Skeletal muscle satellite cell (primary cell): ENCODE results near the gene MAGI1.

Experiments
- H3K27me3 ChIP-seq: 2 replicates; pipeline ENCODE4 v1.7.0; 2013; ENCODE audit warnings: low read length; ENCODE audit not compliant: control insufficient read depth, insufficient read depth
- H3K36me3 ChIP-seq: 2 replicates; pipeline ENCODE4 v1.7.0; 2013; ENCODE audit warnings: mild to moderate bottlenecking, control low read depth, low read length; ENCODE audit not compliant: insufficient read depth
- H3K4me1 ChIP-seq: 2 replicates; pipeline ENCODE4 v1.7.0; 2013; ENCODE audit warnings: low read length; ENCODE audit not compliant: control insufficient read depth, insufficient read depth
- H3K4me2 ChIP-seq: 2 replicates; pipeline ENCODE4 v1.7.0; 2013; ENCODE audit warnings: mild to moderate bottlenecking, low read length
- H3K4me3 ChIP-seq: 2 replicates; pipeline ENCODE4 v1.7.0; 2013; ENCODE audit warnings: low read length
- H3K9ac ChIP-seq: 2 replicates; pipeline ENCODE4 v1.7.0; 2013; ENCODE audit warnings: mild to moderate bottlenecking, low read depth, low read length, moderate library complexity
- H3K9me3 ChIP-seq: replicated peaks from 2 replicates; pipeline ENCODE4 v1.7.0; 2013; ENCODE audit warnings: mild to moderate bottlenecking, control low read depth, low read length

Gene MAGI1

GRCh38 chr3:65912647-65913046, 126.1 kb downstream of the MAGI1 start:
- Histone ChIP-seq H3K9me3 (no peaks in the 10 kb centered on the region), H3K4me2 (no peak overlapping the region), H3K27me3 (no peaks in the 10 kb centered on the region), H3K9ac (no peak overlapping the region), H3K4me3 (no peak overlapping the region), H3K4me1 (no peaks in the 10 kb centered on the region), H3K36me3 (no peaks in the 10 kb centered on the region)

- H3K36me3 ChIP-seq: no peaks in the 10 kb centered on the region
- H3K4me2 ChIP-seq: no peak overlapping the region
- no peaks in the 10 kb centered on the region for H3K9me3 ChIP-seq
- H3K4me3 ChIP-seq: no peak overlapping the region
- H3K27me3 ChIP-seq: no peaks in the 10 kb centered on the region
- no peak overlapping the region for H3K9ac ChIP-seq
- no peaks in the 10 kb centered on the region for H3K4me1 ChIP-seq
Observed at GRCh38 chr3:65908588-65908987, 130.1 kb downstream of the MAGI1 start.

- Histone ChIP-seq H3K9me3 (no peaks in the 10 kb centered on the region), H3K4me1 (no peaks in the 10 kb centered on the region), H3K27me3 (no peaks in the 10 kb centered on the region), H3K4me3 (no peak overlapping the region), H3K4me2 (no peak overlapping the region), H3K36me3 (no peaks in the 10 kb centered on the region), H3K9ac (no peak overlapping the region)
Observed at GRCh38 chr3:65907232-65908130, 131.2 kb downstream of the MAGI1 start.

GRCh38 chr3:65905771-65906170, 132.9 kb downstream of the MAGI1 start:
- Histone ChIP-seq H3K36me3 (no peaks in the 10 kb centered on the region), H3K4me2 (no peak overlapping the region), H3K4me1 (no peaks in the 10 kb centered on the region), H3K9ac (no peak overlapping the region), H3K27me3 (no peaks in the 10 kb centered on the region), H3K9me3 (no peaks in the 10 kb centered on the region), H3K4me3 (no peak overlapping the region)

- no peaks in the 10 kb centered on the region for H3K9me3 ChIP-seq
- H3K36me3 ChIP-seq: no peaks in the 10 kb centered on the region
- H3K4me2 ChIP-seq: no peak overlapping the region
- no peak overlapping the region for H3K9ac ChIP-seq
- H3K27me3 ChIP-seq: no peaks in the 10 kb centered on the region
- H3K4me1 ChIP-seq: no peaks in the 10 kb centered on the region
- H3K4me3 ChIP-seq: no peak overlapping the region
Observed at GRCh38 chr3:65904016-65904415, 134.7 kb downstream of the MAGI1 start.

GRCh38 chr3:65902304-65902793, 136.4 kb downstream of the MAGI1 start:
- H3K9me3 ChIP-seq: no peaks in the 10 kb centered on the region
- H3K9ac ChIP-seq: no peak overlapping the region

GRCh38 chr3:65901226-65901625, 137.5 kb downstream of the MAGI1 start:
- no peak overlapping the region for H3K9ac ChIP-seq
- H3K4me3 ChIP-seq: no peak overlapping the region

More at GRCh38 chr3:65902304-65902793, 136.4 kb downstream of the MAGI1 start:
- H3K36me3 ChIP-seq: no peaks in the 10 kb centered on the region
- H3K27me3 ChIP-seq: no peaks in the 10 kb centered on the region
- H3K4me2 ChIP-seq: no peak overlapping the region
- no peak overlapping the region for H3K4me3 ChIP-seq
- H3K4me1 ChIP-seq: no peaks in the 10 kb centered on the region

GRCh38 chr3:65899226-65899625, 139.5 kb downstream of the MAGI1 start:
- Histone ChIP-seq H3K9ac (no peak overlapping the region), H3K27me3 (no peaks in the 10 kb centered on the region), H3K4me2 (no peak overlapping the region), H3K36me3 (no peaks in the 10 kb centered on the region), H3K4me3 (no peak overlapping the region), H3K4me1 (peaks cover 4% of the 10 kb centered on the region), H3K9me3 (no peaks in the 10 kb centered on the region)

More at GRCh38 chr3:65901226-65901625, 137.5 kb downstream of the MAGI1 start:
- Histone ChIP-seq H3K27me3 (no peaks in the 10 kb centered on the region), H3K4me1 (no peaks in the 10 kb centered on the region), H3K4me2 (no peak overlapping the region), H3K36me3 (no peaks in the 10 kb centered on the region), H3K9me3 (no peaks in the 10 kb centered on the region)

- Histone ChIP-seq H3K4me2 (no peak overlapping the region), H3K9ac (no peak overlapping the region), H3K4me3 (no peak overlapping the region), H3K27me3 (no peaks in the 10 kb centered on the region), H3K4me1 (peaks cover 9% of the 10 kb centered on the region), H3K36me3 (no peaks in the 10 kb centered on the region), H3K9me3 (no peaks in the 10 kb centered on the region)
Observed at GRCh38 chr3:65897766-65898165, 141.0 kb downstream of the MAGI1 start.

- no peaks in the 10 kb centered on the region for H3K9me3 ChIP-seq
- H3K4me2 ChIP-seq: no peak overlapping the region
- H3K9ac ChIP-seq: no peak overlapping the region
- no peak overlapping the region for H3K4me3 ChIP-seq
- H3K36me3 ChIP-seq: no peaks in the 10 kb centered on the region
- no peaks in the 10 kb centered on the region for H3K27me3 ChIP-seq
- H3K4me1 ChIP-seq: peaks cover 9% of the 10 kb centered on the region
Observed at GRCh38 chr3:65896321-65896720, 142.4 kb downstream of the MAGI1 start.

- H3K4me1 ChIP-seq: peaks cover 11% of the 10 kb centered on the region
- H3K4me3 ChIP-seq: no peak overlapping the region
- H3K27me3 ChIP-seq: no peaks in the 10 kb centered on the region
- no peak overlapping the region for H3K4me2 ChIP-seq
- H3K36me3 ChIP-seq: no peaks in the 10 kb centered on the region
- no peaks in the 10 kb centered on the region for H3K9me3 ChIP-seq
- H3K9ac ChIP-seq: no peak overlapping the region
Observed at GRCh38 chr3:65894679-65895453, 143.9 kb downstream of the MAGI1 start.
